Fibroblast of the aortic adventitia (primary cell): ENCODE measurements around the gene KIF21B. TPM values are rescaled to one million over a fixed set of nuclear protein-coding genes. Genes with fewer than 3 reads are reported as not detected.

ENCODE experiments used
- DNase-seq: peaks from one replicate; pipeline ENCODE4 v3.0.0-alpha.2; 2010; ENCODE audit warnings: low read depth
- H3K4me3 ChIP-seq: 2 replicates; pipeline ENCODE4 v1.5.1; 2011; ENCODE audit warnings: low read depth, mild to moderate bottlenecking, control low read depth, low read length, moderate library complexity
- CTCF ChIP-seq: IDR thresholded peaks from 2 replicates; pipeline ENCODE4 v1.5.1; 2011; ENCODE audit warnings: mild to moderate bottlenecking, low read length, control low read depth, inconsistent platforms; ENCODE audit not compliant: insufficient read depth
- total RNA-seq: library from RNA; depleted of rRNA; stranded (reverse); fragments of >200 nt; gene quantifications from 2 replicates; pipeline ENCODE4 v1.2.3, GENCODE V29; 2012; ENCODE audit warnings: low replicate concordance

Gene KIF21B
- total RNA-seq, 1 donor, result under 0.01 TPM

GRCh38 chr1:201049248-201049831, 25.8 kb upstream of the KIF21B start:
- H3K4me3 ChIP-seq, result no peak overlapping the region
- TF ChIP-seq CTCF, result no peak
- no peak for DNase-seq

GRCh38 chr1:201048521-201048920, 25.0 kb upstream of the KIF21B start:
- no peak for TF ChIP-seq CTCF
- H3K4me3 ChIP-seq, result no peak overlapping the region

GRCh38 chr1:201044119-201044518, 20.6 kb upstream of the KIF21B start:
- no peak for TF ChIP-seq CTCF
- no peak overlapping the region for H3K4me3 ChIP-seq
- no peak for DNase-seq

More at GRCh38 chr1:201048521-201048920, 25.0 kb upstream of the KIF21B start:
- DNase-seq, result no peak

- H3K4me3 ChIP-seq, result no peak overlapping the region
- DNase-seq, result peak; percentile 80
- peak; percentile 85 for TF ChIP-seq CTCF
These were observed 19.4 kb upstream of the KIF21B start for GRCh38 chr1:201042779-201043461.

- H3K4me3 ChIP-seq, result no peak overlapping the region
- no peak for DNase-seq
- no peak for TF ChIP-seq CTCF
These were observed 17.5 kb upstream of the KIF21B start for GRCh38 chr1:201041011-201041410.

- H3K4me3 ChIP-seq, result no peak overlapping the region
- DNase-seq, result no peak
- TF ChIP-seq CTCF, result no peak
These were observed 16.4 kb upstream of the KIF21B start for GRCh38 chr1:201039876-201040275.
